Fibroblast of lung (primary cell): Measurements from ENCODE around the gene THAP4. TPM values are rescaled to one million over a fixed set of nuclear protein-coding genes. Genes with fewer than 3 reads are reported as not detected.

Experiments
- DNase-seq, 2 donors: peaks; one replicate each; pipeline versions ENCODE4 v3.0.0 to v3.0.0-alpha.2; 2010; ENCODE audit warnings: low read depth in 2 of 2
- H2AFZ ChIP-seq: 2 replicates; pipeline ENCODE4 v1.5.1; 2012; ENCODE audit warnings: low read length, control low read depth, inconsistent platforms
- H3K27ac ChIP-seq: 2 replicates; pipeline ENCODE4 v1.5.1; 2011; ENCODE audit warnings: low read length, control low read depth; ENCODE audit not compliant: insufficient read depth
- H3K27me3 ChIP-seq: 2 replicates; pipeline ENCODE4 v1.5.1; 2011; ENCODE audit warnings: mild to moderate bottlenecking, low read length; ENCODE audit not compliant: control insufficient read depth, insufficient read depth
- H3K36me3 ChIP-seq: 2 replicates; pipeline ENCODE4 v1.5.1; 2011; ENCODE audit warnings: low read length; ENCODE audit not compliant: control insufficient read depth, insufficient read depth
- H3K4me1 ChIP-seq: 2 replicates; pipeline ENCODE4 v1.5.1; 2011; ENCODE audit warnings: low read length; ENCODE audit not compliant: control insufficient read depth, insufficient read depth; ENCODE audit errors: extremely low read depth
- H3K4me2 ChIP-seq: 2 replicates; pipeline ENCODE4 v1.5.1; 2011; ENCODE audit warnings: low read length, control low read depth; ENCODE audit not compliant: insufficient read depth; ENCODE audit errors: extremely low read depth
- H3K4me3 ChIP-seq, 4 experiments: fragments of 200-600 bp in 1 of 4; sonication (generic) in 1 of 4; replicated peaks in 1 of 4; 2 replicates each; pipeline ENCODE4 v1.5.1; 2011 to 2016; ENCODE audit warnings: low read length in 4 of 4, low read depth in 3 of 4, mild to moderate bottlenecking in 3 of 4, control low read depth in 2 of 4, inconsistent platforms in 1 of 4, mixed read lengths in 1 of 4; ENCODE audit not compliant: insufficient read depth in 1 of 4; ENCODE audit errors: control extremely low read depth in 1 of 4
- H3K79me2 ChIP-seq: 2 replicates; pipeline ENCODE4 v1.5.1; 2012; ENCODE audit warnings: mild to moderate bottlenecking, low read length, inconsistent platforms; ENCODE audit not compliant: control insufficient read depth, insufficient read depth
- H3K9ac ChIP-seq: 2 replicates; pipeline ENCODE4 v1.5.1; 2011; ENCODE audit warnings: mild to moderate bottlenecking, low read length, control low read depth; ENCODE audit not compliant: insufficient read depth
- H3K9me3 ChIP-seq: 2 replicates; pipeline ENCODE4 v1.5.1; 2012; ENCODE audit warnings: low read depth, low read length; ENCODE audit not compliant: control insufficient read depth, insufficient read depth
- H4K20me1 ChIP-seq: 2 replicates; pipeline ENCODE4 v1.5.1; 2011; ENCODE audit warnings: low read length; ENCODE audit not compliant: control insufficient read depth, insufficient read depth; ENCODE audit errors: extremely low read depth
- EZH2 ChIP-seq: IDR thresholded peaks from 2 replicates; pipeline ENCODE4 v1.5.1; 2012; ENCODE audit warnings: low read length, control low read depth, mild to moderate bottlenecking; ENCODE audit errors: missing control alignments
- polyA plus RNA-seq, 2 donors: library from polyadenylated mRNA; depleted of rRNA in 1 of 2; stranded (reverse) in 1 of 2; unstranded in 1 of 2; fragments of >200 nt; gene quantifications; 2 replicates each; pipeline ENCODE4 v1.2.1, GENCODE V29; 2011 to 2012; ENCODE audit warnings: missing spikeins in 1 of 2
- total RNA-seq: library from RNA; depleted of rRNA; stranded (reverse); fragments of >200 nt; gene quantifications from 2 replicates; pipeline ENCODE4 v1.2.1, GENCODE V29; 2014
- TF ChIP-seq, protein P1 (sequence below), 2 donors: IDR thresholded peaks in 1 of 2; conservative IDR thresholded peaks in 1 of 2; 1 replicate in 1 of 2; 2 replicates in 1 of 2; pipeline ENCODE4 v1.5.1; 2011 to 2012; ENCODE audit warnings: low read length in 2 of 2, control low read depth in 1 of 2, inconsistent platforms in 1 of 2, low read depth in 1 of 2, mild to moderate bottlenecking in 1 of 2

The THAP4 gene
- total and polyA plus RNA-seq, 2 donors (not counting 1 experiment from before 2014, with no cell fraction given) = 19.3 to 47.7 TPM

DNA sequence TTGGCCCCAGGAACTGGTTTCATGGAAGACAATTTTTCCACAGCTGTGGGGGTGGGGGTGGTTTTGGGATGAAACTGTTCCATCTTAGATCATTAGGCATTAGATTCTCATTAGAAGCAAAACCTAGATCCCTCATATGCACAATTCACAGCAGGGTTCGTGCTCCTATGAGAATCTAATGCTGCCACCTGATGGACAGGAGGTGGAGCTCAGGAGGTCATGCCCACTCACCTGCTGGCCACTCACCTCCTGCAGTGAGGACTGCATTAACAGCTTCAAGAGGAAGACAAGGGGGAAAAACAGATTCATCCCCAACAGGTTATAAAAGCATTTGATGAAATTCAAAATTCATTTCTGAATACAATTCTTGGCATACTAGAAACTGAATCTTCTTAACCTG is 38.5 kb downstream of the THAP4 start:
- DNase-seq = no peak
- H3K4me2 ChIP-seq = no peak overlapping the region
- TF ChIP-seq EZH2 = no peak
- TF ChIP-seq, protein P1, sequence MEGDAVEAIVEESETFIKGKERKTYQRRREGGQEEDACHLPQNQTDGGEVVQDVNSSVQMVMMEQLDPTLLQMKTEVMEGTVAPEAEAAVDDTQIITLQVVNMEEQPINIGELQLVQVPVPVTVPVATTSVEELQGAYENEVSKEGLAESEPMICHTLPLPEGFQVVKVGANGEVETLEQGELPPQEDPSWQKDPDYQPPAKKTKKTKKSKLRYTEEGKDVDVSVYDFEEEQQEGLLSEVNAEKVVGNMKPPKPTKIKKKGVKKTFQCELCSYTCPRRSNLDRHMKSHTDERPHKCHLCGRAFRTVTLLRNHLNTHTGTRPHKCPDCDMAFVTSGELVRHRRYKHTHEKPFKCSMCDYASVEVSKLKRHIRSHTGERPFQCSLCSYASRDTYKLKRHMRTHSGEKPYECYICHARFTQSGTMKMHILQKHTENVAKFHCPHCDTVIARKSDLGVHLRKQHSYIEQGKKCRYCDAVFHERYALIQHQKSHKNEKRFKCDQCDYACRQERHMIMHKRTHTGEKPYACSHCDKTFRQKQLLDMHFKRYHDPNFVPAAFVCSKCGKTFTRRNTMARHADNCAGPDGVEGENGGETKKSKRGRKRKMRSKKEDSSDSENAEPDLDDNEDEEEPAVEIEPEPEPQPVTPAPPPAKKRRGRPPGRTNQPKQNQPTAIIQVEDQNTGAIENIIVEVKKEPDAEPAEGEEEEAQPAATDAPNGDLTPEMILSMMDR (conservative IDR thresholded peaks at IDR 0.05 in 1 of 2, IDR thresholded peaks at IDR 0.05 in 1 of 2; ENCODE audit: low read depth in 1 of 2, low read length in 2 of 2) = peak in 1 of 2 donors; percentile 14

DNA sequence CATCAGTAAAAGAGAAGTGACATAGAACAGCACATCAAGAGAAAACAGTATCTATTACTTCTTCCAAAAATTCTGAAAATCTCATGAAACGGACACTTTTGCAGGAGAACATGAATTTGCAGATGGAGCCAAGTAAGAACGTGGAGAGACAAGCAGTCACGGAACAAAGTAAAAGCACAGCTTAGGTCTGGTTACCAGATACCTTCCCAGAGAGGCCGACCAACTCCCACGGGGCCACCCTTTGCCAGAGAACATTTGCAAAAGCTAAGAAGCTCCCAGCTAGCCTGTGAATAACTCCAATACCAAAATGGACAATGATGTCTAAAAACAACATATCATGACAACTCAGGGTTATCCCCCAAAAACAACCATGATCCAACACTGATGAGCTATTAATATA is 38.9 kb downstream of the THAP4 start:
- no peaks in the 10 kb centered on the region for H3K4me1 ChIP-seq
- H2AFZ ChIP-seq = no peak overlapping the region
- no peak overlapping the region for H3K4me3 ChIP-seq
- H3K36me3 ChIP-seq = peaks cover 10% of the 10 kb centered on the region
- no peak overlapping the region for H3K4me2 ChIP-seq
- no peak for DNase-seq
- no peaks in the 10 kb centered on the region for H4K20me1 ChIP-seq
- H3K79me2 ChIP-seq = no peaks in the 10 kb centered on the region
- TF ChIP-seq EZH2 = no peak
- TF ChIP-seq, protein P1 (conservative IDR thresholded peaks at IDR 0.05 in 1 of 2, IDR thresholded peaks at IDR 0.05 in 1 of 2; ENCODE audit: low read depth in 1 of 2, low read length in 2 of 2) = no peak
- H3K27me3 ChIP-seq = no peaks in the 10 kb centered on the region
- no peak overlapping the region for H3K9ac ChIP-seq
- H3K9me3 ChIP-seq = no peaks in the 10 kb centered on the region
- H3K27ac ChIP-seq = no peak overlapping the region

More for the DNA sequence above, 38.5 kb downstream of the THAP4 start:
- Histone ChIP-seq H3K4me3 (no peak overlapping the region), H2AFZ (no peak overlapping the region), H3K36me3 (peaks cover 10% of the 10 kb centered on the region), H3K27ac (no peak overlapping the region), H3K79me2 (no peaks in the 10 kb centered on the region), H3K27me3 (no peaks in the 10 kb centered on the region), H3K9me3 (no peaks in the 10 kb centered on the region), H3K9ac (no peak overlapping the region), H4K20me1 (no peaks in the 10 kb centered on the region), H3K4me1 (no peaks in the 10 kb centered on the region)

DNA sequence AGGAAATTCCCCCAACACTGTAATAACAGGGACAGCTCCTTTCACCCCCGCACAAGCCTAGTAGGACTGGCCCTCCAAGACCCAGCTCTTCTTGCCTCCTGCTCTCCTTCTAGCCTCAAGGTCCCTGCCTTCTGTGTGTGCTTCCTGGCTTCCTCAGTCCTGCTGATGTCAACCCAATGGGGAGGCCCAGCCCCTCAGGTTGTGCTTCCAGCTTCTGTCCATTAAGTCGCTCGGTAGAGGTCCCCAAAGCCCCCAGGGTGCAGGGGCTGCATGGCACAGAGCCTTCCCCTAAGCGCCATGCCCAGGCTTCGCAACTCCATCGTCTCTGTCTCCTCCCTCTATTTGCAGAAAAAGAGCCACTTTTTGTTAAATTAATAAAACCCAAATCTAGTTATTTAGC is 39.4 kb downstream of the THAP4 start:
- Histone ChIP-seq H3K4me1 (no peaks in the 10 kb centered on the region), H3K4me3 (no peak overlapping the region)

More for the DNA sequence above, 39.4 kb downstream of the THAP4 start:
- TF ChIP-seq, protein P1 (conservative IDR thresholded peaks at IDR 0.05 in 1 of 2, IDR thresholded peaks at IDR 0.05 in 1 of 2; ENCODE audit: low read depth in 1 of 2, low read length in 2 of 2) = no peak
- TF ChIP-seq EZH2 = no peak
- Histone ChIP-seq H3K36me3 (peaks cover 7% of the 10 kb centered on the region), H3K9ac (no peak overlapping the region), H3K27ac (no peak overlapping the region), H3K79me2 (no peaks in the 10 kb centered on the region), H3K27me3 (no peaks in the 10 kb centered on the region), H3K9me3 (no peaks in the 10 kb centered on the region), H2AFZ (no peak overlapping the region), H4K20me1 (no peaks in the 10 kb centered on the region), H3K4me2 (no peak overlapping the region)
- no peak for DNase-seq
